CD4-positive, alpha-beta T cell treated with Interleukin-17A for 1 hour (primary cell): ENCODE measurements around the gene TOP3B.

ENCODE experiments used
- DNase-seq: peaks from one replicate; pipeline ENCODE4 v3.0.0-alpha.2; 2020

Gene TOP3B

GRCh38 chr22:22009661-22010060 is 27.1 kb upstream of the TOP3B start:
- DNase-seq = no peak

GRCh38 chr22:22006596-22006990 is 24.0 kb upstream of the TOP3B start:
- no peak for DNase-seq

- no peak for DNase-seq
These were observed 23.5 kb upstream of the TOP3B start for GRCh38 chr22:22005945-22006595.

- no peak for DNase-seq
These were observed 20.6 kb upstream of the TOP3B start for GRCh38 chr22:22003233-22003632.

- DNase-seq = no peak
These were observed 20.0 kb upstream of the TOP3B start for GRCh38 chr22:22002526-22003055.

GRCh38 chr22:22001664-22002525 is 19.3 kb upstream of the TOP3B start:
- DNase-seq = no peak

- no peak for DNase-seq
These were observed 16.1 kb upstream of the TOP3B start for GRCh38 chr22:21998595-21999247.

GRCh38 chr22:21996175-21996720 is 13.7 kb upstream of the TOP3B start:
- no peak for DNase-seq

GRCh38 chr22:21995660-21996059 is 13.1 kb upstream of the TOP3B start:
- DNase-seq = no peak

GRCh38 chr22:21994881-21995444 is 12.4 kb upstream of the TOP3B start:
- no peak for DNase-seq

GRCh38 chr22:21992593-21993237 is 10.1 kb upstream of the TOP3B start:
- no peak for DNase-seq

- no peak for DNase-seq
These were observed 9.2 kb upstream of the TOP3B start for GRCh38 chr22:21991774-21992173.

- DNase-seq = no peak
These were observed 8.7 kb upstream of the TOP3B start for GRCh38 chr22:21991304-21991596.

GRCh38 chr22:21990445-21991303 is 8.1 kb upstream of the TOP3B start:
- DNase-seq = no peak

GRCh38 chr22:21989049-21989448 is 6.5 kb upstream of the TOP3B start:
- no peak for DNase-seq

GRCh38 chr22:21985214-21985613 is 2.6 kb upstream of the TOP3B start:
- DNase-seq = no peak

GRCh38 chr22:21984793-21985192 is 2.2 kb upstream of the TOP3B start:
- no peak for DNase-seq

- no peak for DNase-seq
These were observed 713 bp downstream of the TOP3B start for GRCh38 chr22:21981874-21982273.

- DNase-seq = no peak
These were observed 2.0 kb downstream of the TOP3B start for GRCh38 chr22:21980547-21980946.

GRCh38 chr22:21978564-21979386 is 3.8 kb downstream of the TOP3B start:
- DNase-seq = no peak

GRCh38 chr22:21977814-21978213 is 4.8 kb downstream of the TOP3B start:
- DNase-seq = no peak
